Uterus (tissue), 2 donors: Measurements from ENCODE around the gene SLC17A8.

Experiments used
- CTCF ChIP-seq, 4 experiments: fragments of 200-600 bp in 2 of 4; fragments of 450-650 bp in 2 of 4; sonication (generic) in 2 of 4; IDR thresholded peaks; one replicate each; pipeline ENCODE4 v1.5.1; 2016 to 2019; ENCODE audit warnings: antibody characterized with exemption in 4 of 4, mild to moderate bottlenecking in 2 of 4, moderate library complexity in 1 of 4
- POLR2A ChIP-seq, 2 donors: fragments of 450-650 bp; IDR thresholded peaks; one replicate each; pipeline ENCODE4 v1.6.1; 2016; ENCODE audit warnings: antibody characterized with exemption in 2 of 2, mild to moderate bottlenecking in 1 of 2, moderate library complexity in 1 of 2

DNA sequence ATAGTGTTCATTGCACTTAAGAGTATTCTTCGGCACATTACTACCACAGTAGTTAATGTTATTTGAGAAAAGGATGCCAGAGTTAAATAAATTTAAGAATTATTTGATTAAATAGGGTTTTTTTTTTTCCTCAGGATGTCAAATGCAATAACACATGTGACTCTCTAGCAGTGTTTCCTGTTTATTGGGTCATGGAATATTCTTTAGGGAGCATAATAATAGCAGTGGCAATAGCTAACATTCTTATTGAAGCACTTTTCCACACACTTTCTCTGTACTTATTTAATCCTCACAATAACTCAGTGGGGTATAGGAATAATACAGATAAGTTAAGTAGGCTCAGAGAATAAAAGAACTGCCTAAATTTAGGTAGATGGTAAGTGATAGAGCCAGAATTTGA, 45.6 kb upstream of the SLC17A8 start:
- no peak for TF ChIP-seq CTCF (IDR thresholded peaks at IDR 0.05)
- TF ChIP-seq POLR2A (IDR thresholded peaks at IDR 0.05) = no peak
